WI38 (cell line): Measurements from ENCODE around the gene PRPS1L1.

Source experiments
- H3K4me3 ChIP-seq: 2 replicates; pipeline ENCODE4 v1.5.1; 2011; ENCODE audit warnings: low read depth, mild to moderate bottlenecking, control low read depth, low read length
- CTCF ChIP-seq: IDR thresholded peaks from 2 replicates; pipeline ENCODE4 v1.5.1; 2012; ENCODE audit warnings: low read depth, mild to moderate bottlenecking, control low read depth, low read length

PRPS1L1 gene

GRCh38 chr7:17996040-17996439, 31.6 kb downstream of the PRPS1L1 start:
- H3K4me3 ChIP-seq, result no peak overlapping the region

GRCh38 chr7:17994079-17994850, 33.4 kb downstream of the PRPS1L1 start:
- H3K4me3 ChIP-seq, result no peak overlapping the region
- no peak for TF ChIP-seq CTCF

More at GRCh38 chr7:17996040-17996439, 31.6 kb downstream of the PRPS1L1 start:
- no peak for TF ChIP-seq CTCF

DNA sequence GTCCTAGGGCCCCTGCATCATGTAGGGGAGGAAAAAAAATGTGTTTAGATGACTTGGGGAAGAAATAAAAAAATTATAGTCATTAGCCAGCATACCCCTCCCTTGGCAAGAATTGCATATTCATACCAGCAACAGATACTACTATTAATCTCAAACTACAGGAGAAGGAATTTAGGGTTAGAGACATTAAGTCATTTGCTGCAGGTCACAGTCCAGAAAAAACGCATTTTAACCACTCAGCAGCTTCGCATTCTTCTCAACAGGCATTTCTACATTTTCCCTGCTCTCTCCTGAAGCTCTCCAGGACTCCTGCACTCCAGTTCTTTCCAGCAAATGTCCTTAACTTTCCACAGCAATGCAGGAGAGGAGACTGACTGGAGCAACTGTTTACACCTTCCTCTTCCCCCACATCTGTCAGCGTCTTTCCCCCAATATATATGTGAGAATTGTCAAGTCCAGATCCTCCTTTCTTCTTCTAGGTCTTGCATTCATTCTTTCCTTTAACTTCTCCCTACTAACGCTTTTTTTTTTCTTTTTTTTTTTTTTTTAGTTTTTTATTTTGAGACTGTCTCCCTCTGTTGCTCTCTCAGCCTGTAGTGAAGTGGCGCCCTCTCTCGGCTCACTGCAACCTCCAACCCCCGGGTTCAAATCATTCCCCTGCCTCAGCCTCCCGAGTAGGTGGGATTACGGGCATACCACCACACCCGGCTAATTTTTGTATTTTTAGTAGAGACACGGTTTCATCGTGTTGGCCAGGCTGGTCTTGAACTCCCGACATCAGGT, 35.6 kb downstream of the PRPS1L1 start:
- TF ChIP-seq CTCF, result 0 out of 2 replicates have a peak, but pooled peaks have one; percentile 19
- H3K4me3 ChIP-seq, result no peak overlapping the region

- no peak overlapping the region for H3K4me3 ChIP-seq
- TF ChIP-seq CTCF, result no peak
These were observed 36.9 kb downstream of the PRPS1L1 start for GRCh38 chr7:17990761-17991160.

DNA sequence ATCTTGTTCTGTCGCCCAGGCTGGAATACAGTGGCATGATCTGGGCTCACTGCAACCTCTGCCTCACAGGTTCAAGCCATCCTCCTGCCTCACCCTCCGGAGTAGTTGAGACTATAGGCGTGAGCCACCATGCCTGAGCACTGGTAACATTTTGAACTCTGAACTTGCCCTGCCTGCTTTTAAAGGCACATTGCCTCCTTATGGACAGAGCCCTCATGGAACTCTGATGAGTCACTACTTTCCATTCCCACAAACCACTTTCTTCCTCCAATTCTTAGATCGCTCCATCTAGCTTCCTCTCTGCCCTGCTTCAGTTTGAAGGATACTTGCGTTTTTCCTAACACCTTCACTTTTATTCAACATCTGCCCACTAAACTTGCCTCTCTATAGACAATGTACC, 38.1 kb downstream of the PRPS1L1 start:
- TF ChIP-seq CTCF, result no peak

DNA sequence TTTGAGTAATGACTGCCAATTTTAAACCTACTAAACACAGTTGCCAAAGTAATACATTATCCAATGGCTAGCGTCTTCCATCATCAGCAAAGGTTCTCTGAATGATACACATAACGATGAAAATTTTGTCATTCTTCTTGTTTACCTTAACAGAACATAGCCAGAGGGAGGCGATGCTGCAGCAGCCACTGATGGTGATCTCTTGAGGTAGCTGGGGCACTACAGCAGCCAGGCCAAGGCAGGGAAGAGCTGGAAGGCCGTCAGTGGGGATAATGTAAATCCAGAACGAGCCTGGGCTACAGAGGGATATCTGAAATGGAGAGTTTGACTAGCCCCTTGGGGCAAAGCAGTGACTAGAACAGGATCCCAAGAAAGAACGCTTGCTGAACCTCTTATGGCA, 38.8 kb downstream of the PRPS1L1 start:
- TF ChIP-seq CTCF, result no peak
- no peak overlapping the region for H3K4me3 ChIP-seq

More for the DNA sequence above, 38.1 kb downstream of the PRPS1L1 start:
- H3K4me3 ChIP-seq, result no peak overlapping the region

- H3K4me3 ChIP-seq, result no peak overlapping the region
- TF ChIP-seq CTCF, result no peak
These were observed 39.5 kb downstream of the PRPS1L1 start for GRCh38 chr7:17988141-17988540.
